GM19023 (cell line): ENCODE data around the gene TECTA.
"Not testable (repeated sequence)": the region's sequence is repeated elsewhere in the genome, so short reads cannot be mapped to it uniquely, and the experiment has no call there.

Experiments
- ATAC-seq: cut with Tn5 transposase; IDR thresholded peaks from one replicate; pipeline ENCODE4 v1.9.1; 2021; ENCODE audit warnings: mild to moderate bottlenecking, moderate library complexity; ENCODE audit not compliant: unreplicated experiment

TECTA gene

DNA sequence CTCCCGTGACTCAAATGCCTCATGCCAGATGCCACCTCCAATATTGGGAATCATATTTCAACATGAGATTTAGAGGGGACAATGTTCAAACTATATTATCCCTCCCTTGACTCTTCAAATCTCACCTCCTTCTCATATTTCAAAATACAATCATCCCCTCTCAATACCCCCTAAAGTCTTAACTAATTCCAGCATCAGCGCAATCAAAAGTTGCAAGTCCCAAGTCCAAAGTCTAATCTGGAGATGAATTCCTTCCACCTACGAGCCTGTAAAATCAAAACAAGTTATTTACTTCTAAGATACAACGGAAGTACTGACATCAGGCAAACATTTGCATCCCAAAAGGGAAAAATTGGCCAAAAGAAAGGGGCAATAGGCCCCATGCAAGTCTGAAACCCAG lies 124.3 kb downstream of the TECTA start:
- ATAC-seq = no peak

DNA sequence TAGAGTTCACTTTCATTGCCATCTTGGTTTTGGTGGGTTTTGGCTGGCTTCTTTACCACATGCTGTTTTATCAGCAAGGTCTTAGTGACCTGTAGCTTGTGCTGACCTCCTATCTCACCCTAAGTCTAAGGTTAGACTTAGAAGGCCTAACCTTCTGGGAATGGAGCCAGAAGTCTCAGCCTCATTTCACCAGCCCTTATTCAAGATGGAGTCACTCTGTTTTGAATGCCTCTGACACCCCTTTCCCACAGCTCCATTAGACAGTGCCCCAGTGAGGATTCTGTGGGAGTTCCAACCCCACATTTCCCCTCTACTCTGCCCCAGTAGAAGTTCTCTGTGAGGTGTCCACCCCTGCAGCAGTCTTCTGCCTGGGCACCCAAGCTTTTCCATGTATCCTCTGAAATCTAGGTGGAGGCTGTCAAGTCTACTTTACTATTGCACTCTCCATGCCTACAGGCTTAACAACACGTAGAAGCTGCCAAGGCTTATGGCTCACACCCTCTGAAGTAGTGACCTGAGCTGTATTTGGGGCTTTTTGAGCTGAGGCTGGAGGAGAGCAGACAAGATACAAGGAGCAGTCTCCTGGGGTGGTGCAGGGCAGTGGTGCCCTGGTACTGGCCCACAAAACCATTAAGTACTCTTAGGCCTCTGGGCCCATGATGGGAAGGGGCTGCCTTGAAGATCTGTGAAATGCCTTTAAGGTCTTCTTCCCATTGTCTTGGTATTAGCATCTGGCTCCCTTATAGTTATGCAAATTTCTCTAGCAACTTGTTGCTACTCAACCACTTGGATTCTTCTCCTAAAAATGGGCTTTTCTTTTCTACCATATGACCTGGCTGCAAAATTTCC lies 125.6 kb downstream of the TECTA start:
- ATAC-seq = no peak

DNA sequence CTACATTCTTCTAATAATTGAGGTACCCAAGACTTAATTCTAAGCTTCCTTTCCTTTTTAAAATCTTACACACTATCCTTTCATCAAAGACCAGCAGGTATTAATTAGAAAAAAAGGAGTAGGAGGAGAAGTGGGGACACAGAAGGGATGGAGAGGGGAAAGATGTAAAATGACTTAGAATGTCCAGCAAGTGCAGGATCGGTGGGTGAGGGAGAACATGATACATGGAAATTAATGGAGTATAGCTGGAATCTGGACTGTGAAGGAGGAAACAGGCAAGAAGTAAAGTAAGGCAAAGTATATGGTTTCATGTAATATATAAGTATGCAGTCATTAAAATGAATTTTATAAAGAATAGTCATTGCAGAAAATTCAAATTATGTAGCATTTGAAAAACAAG lies 127.8 kb downstream of the TECTA start:
- no peak for ATAC-seq

DNA sequence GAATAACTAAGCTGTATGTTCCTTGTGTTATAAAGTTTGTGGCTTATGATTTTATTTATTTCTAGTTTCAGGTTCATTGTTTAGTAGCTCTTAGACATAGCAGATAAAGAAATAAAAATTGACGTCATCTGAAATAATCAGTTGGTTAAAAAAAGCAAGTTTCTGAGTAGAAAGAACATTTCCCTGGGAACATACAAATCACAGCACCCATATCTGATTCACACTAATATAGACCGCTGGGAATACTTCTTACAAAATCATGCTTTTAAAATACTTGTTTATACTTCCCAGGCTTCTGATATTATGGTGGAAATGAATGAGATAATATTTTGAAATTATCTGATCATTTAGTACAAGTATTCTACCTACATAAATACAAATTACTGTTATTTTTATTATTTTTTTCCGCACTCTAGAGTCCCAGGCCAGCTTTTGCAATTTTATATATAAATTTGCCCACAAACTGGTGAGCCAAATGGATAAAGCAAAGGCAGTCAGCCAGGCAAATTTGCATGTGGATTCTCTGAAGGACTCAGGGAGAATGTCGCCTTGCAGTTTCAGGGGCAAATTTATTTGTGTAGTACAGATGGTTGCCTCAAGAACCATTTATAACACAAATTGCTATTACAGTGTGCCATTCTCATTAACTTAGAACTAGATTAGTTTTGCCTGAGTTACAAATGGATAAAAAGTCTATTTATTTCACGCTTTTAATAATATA lies 128.6 kb downstream of the TECTA start:
- no peak for ATAC-seq

GRCh38 chr11:121231576-121232278 lies 130.7 kb downstream of the TECTA start:
- ATAC-seq = no peak

GRCh38 chr11:121235057-121235456 lies 134.0 kb downstream of the TECTA start:
- ATAC-seq = no peak

DNA sequence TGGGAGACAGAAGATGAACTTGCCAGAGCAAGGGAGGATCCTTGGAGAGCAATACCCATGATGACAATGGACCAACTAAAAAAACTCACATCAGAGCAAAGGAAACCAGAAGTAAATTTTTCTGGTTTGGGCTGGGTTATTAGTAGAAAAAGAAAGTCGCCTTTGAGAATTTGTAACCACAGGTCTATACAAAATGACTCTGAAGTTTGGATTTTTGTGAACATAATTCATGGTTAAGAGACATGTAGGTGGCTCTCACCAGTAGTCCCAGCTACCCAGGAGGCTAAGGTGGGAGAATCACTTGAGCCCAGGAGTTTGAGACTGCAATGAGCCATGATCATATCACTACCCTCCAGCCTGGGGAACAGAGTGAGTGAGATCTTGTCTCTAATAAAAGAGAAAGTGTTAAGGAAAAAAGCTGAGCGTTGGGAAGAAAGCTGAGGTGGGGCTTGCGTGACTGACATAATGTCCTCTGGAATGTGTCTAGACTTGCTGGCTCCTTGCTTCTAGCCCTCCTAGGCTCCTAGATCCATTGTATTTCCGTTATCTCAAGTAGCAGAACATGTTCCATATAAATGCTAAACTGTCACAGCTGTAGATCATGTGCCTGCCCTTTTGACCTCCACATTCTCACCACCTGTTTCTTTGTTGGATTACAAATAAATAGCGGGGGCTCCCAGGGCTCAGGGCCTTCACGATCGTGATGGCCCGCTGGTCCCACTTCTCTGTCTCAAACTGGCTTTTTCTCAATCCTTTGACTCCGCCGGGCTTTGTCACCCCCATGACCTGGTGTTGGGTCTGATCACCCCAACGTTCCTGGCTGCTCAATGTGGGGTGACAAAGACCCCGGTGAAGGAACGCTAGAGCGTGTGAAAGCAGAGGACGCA lies 135.3 kb downstream of the TECTA start:
- ATAC-seq = peak; percentile 74

- not testable (repeated sequence) for ATAC-seq
Measured at GRCh38 chr11:121237247-121237646, 136.2 kb downstream of the TECTA start.

GRCh38 chr11:121237686-121238658 lies 136.9 kb downstream of the TECTA start:
- ATAC-seq = no peak

DNA sequence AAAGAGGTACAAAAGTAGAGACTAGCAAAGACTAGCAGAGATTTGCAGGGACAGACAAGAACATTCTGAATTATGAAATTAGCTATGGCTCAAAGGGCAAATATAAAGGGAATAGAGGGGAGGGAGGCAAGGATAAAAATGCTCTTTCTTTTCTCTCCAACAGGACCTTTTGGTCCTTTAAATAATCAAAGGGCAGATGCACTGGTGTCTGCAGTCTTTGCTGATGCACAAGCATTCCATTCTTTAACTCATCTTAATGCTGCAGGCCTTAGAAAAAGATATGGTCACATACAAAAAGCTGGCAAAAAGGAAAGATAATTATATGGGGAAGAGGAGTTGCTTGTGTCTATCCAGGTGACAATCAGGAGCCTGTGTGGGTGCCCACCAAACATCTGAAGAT lies 137.9 kb downstream of the TECTA start:
- ATAC-seq = no peak

GRCh38 chr11:121240001-121240400 lies 139.0 kb downstream of the TECTA start:
- ATAC-seq = not testable (repeated sequence)

DNA sequence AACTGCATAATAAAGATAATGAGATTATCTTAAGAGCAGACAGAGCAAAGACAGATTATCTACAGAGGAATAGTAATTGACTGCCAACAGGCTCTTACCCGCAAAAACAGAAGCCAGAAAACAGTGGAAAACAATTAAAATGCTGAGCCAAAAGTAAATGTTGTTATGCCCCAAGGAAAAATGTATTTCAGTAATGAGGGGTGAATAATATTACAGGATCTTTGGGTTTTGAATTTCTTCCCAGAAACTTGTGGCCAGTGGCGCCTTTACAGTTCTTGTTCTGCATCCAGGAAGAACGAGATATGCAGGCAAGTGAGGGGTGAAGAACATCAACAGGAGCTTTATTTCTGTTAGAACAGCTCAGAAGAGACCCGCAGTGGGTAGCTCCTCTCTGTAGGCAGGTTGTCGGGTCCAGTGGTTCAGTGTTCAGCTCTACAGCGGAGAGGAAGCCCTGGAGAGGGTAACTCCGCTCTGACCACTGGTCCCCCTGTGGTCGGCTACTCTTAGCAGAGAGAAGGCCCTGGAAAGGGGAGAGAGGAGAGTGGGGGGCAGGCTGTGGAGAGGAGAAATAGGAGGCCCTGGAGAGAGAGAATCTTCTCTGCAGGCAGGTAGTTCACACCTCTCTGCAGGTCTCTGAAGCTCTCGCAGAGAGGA lies 139.7 kb downstream of the TECTA start:
- no peak for ATAC-seq
